Panc1 (cell line): ENCODE measurements around the gene GYG2.

Experiments
- POLR2AphosphoS5 ChIP-seq: IDR thresholded peaks from 2 replicates; pipeline ENCODE4 v1.6.1; 2012; ENCODE audit warnings: mild to moderate bottlenecking, low read depth, low read length, moderate library complexity
- SIN3A ChIP-seq: IDR thresholded peaks from 2 replicates; pipeline ENCODE4 v1.6.1; 2012; ENCODE audit warnings: low read depth, mild to moderate bottlenecking, low read length, moderate library complexity, borderline replicate concordance; ENCODE audit not compliant: insufficient read depth
- TCF7L2 ChIP-seq: IDR thresholded peaks from 2 replicates; pipeline ENCODE4 v1.6.1; 2011; ENCODE audit warnings: mild to moderate bottlenecking, low read depth, low read length, inconsistent platforms
- TF ChIP-seq, protein P1 (sequence below): fragments of 450-650 bp; IDR thresholded peaks from 2 replicates; pipeline ENCODE4 v1.5.1; 2017; ENCODE audit warnings: mild to moderate bottlenecking
- TF ChIP-seq, protein P2 (sequence below), 2 experiments: IDR thresholded peaks; 2 replicates each; pipeline ENCODE4 v1.6.1; 2011 to 2012; ENCODE audit warnings: low read depth in 2 of 2, control low read depth in 1 of 2, low read length in 1 of 2, mild to moderate bottlenecking in 1 of 2, moderate library complexity in 1 of 2; ENCODE audit not compliant: insufficient read depth in 1 of 2

- TF ChIP-seq, protein P1, sequence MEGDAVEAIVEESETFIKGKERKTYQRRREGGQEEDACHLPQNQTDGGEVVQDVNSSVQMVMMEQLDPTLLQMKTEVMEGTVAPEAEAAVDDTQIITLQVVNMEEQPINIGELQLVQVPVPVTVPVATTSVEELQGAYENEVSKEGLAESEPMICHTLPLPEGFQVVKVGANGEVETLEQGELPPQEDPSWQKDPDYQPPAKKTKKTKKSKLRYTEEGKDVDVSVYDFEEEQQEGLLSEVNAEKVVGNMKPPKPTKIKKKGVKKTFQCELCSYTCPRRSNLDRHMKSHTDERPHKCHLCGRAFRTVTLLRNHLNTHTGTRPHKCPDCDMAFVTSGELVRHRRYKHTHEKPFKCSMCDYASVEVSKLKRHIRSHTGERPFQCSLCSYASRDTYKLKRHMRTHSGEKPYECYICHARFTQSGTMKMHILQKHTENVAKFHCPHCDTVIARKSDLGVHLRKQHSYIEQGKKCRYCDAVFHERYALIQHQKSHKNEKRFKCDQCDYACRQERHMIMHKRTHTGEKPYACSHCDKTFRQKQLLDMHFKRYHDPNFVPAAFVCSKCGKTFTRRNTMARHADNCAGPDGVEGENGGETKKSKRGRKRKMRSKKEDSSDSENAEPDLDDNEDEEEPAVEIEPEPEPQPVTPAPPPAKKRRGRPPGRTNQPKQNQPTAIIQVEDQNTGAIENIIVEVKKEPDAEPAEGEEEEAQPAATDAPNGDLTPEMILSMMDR = no peak
- no peak for TF ChIP-seq POLR2AphosphoS5
- TF ChIP-seq, protein P2, sequence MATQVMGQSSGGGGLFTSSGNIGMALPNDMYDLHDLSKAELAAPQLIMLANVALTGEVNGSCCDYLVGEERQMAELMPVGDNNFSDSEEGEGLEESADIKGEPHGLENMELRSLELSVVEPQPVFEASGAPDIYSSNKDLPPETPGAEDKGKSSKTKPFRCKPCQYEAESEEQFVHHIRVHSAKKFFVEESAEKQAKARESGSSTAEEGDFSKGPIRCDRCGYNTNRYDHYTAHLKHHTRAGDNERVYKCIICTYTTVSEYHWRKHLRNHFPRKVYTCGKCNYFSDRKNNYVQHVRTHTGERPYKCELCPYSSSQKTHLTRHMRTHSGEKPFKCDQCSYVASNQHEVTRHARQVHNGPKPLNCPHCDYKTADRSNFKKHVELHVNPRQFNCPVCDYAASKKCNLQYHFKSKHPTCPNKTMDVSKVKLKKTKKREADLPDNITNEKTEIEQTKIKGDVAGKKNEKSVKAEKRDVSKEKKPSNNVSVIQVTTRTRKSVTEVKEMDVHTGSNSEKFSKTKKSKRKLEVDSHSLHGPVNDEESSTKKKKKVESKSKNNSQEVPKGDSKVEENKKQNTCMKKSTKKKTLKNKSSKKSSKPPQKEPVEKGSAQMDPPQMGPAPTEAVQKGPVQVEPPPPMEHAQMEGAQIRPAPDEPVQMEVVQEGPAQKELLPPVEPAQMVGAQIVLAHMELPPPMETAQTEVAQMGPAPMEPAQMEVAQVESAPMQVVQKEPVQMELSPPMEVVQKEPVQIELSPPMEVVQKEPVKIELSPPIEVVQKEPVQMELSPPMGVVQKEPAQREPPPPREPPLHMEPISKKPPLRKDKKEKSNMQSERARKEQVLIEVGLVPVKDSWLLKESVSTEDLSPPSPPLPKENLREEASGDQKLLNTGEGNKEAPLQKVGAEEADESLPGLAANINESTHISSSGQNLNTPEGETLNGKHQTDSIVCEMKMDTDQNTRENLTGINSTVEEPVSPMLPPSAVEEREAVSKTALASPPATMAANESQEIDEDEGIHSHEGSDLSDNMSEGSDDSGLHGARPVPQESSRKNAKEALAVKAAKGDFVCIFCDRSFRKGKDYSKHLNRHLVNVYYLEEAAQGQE (IDR thresholded peaks at IDR 0.05; ENCODE audit: insufficient read depth in 1 of 2, low read depth in 2 of 2, low read length in 1 of 2) = no peak
- no peak for TF ChIP-seq SIN3A
- no peak for TF ChIP-seq TCF7L2
Measured at GRCh38 chrX:2863646-2864045, 34.9 kb downstream of the GYG2 start.
